Measurements from ENCODE around the gene NAV2.

GRCh38 chr11:20156280-20156875 lies 443.7 kb downstream of the NAV2 start:
- no peak for TF ChIP-seq POLR2A (IDR thresholded peaks at IDR 0.05)
- no peak for TF ChIP-seq CTCF (IDR thresholded peaks at IDR 0.05)
- no peak for TF ChIP-seq EP300 (IDR thresholded peaks at IDR 0.05)
- no peak for TF ChIP-seq POLR2AphosphoS5 (IDR thresholded peaks at IDR 0.05)
